Measurements from ENCODE around the gene SH2D5.

SH2D5 gene

GRCh38 chr1:20711285-20712214 lies 21.0 kb downstream of the SH2D5 start:
- peak; percentile 57 for DNase-seq

DNA sequence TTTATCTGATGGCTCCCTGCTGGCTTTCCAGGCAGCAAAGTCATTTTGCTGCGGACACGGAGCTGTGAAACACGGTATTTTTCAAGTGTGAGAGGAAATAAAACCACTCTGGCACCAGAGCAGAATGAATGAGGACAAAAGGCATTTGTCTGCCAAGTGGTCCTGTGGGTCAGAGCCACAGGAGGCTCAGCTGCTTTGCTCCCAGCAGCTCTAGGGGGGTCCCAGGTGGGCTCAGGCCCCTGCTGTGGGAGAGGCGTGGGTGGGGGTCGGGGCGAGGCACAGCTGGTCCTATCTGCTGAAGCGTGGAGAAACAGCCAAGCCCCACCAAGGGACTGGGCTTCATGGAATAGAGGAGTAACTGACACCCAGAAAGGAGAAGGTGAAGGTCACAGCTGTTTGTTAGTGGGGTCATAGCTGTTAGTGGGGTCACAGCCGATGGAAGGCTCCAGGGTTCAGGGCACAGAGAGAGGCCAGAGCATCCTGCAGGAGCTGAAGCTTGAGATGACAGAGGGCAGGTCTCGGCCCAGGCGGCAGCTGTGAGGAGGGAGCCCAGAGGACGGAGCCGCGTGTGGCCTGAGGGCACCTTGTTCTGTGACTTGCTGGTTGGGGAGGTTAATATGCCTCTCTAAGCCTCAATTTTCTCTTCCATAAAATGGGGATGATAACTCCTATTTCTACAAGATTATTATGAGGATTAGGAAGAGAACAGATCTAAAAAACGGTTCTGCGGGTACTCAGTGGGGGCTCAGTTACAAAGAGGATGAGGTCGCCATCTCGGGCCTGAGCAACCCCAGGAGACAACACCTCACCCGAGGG lies 21.8 kb downstream of the SH2D5 start:
- no peak for DNase-seq

- DNase-seq = no peak
Measured at GRCh38 chr1:20709868-20710267, 22.6 kb downstream of the SH2D5 start.

- DNase-seq = no peak
Measured at GRCh38 chr1:20708891-20709290, 23.6 kb downstream of the SH2D5 start.

DNA sequence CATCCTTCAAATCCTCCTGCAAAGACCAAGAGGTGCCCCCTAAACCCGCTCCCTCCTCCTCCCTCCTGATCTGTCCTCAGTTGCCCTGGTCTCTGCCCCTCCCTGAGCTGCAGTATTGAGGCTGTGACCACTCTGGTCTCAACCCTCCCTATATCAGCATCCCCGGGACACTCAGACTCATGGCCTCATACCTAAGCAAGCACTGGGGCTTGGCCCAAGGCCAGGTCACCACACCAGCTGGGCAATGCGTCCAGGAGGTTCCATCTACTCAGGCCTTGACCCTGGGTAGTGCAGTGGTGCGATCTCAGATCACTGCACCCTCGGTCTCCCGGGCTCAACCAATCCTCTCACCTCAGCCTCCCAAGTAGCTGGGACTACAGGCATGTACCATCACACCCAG lies 24.4 kb downstream of the SH2D5 start:
- DNase-seq = no peak

GRCh38 chr1:20706841-20707240 lies 25.7 kb downstream of the SH2D5 start:
- DNase-seq = no peak

GRCh38 chr1:20705203-20705755 lies 27.2 kb downstream of the SH2D5 start:
- DNase-seq = no peak

DNA sequence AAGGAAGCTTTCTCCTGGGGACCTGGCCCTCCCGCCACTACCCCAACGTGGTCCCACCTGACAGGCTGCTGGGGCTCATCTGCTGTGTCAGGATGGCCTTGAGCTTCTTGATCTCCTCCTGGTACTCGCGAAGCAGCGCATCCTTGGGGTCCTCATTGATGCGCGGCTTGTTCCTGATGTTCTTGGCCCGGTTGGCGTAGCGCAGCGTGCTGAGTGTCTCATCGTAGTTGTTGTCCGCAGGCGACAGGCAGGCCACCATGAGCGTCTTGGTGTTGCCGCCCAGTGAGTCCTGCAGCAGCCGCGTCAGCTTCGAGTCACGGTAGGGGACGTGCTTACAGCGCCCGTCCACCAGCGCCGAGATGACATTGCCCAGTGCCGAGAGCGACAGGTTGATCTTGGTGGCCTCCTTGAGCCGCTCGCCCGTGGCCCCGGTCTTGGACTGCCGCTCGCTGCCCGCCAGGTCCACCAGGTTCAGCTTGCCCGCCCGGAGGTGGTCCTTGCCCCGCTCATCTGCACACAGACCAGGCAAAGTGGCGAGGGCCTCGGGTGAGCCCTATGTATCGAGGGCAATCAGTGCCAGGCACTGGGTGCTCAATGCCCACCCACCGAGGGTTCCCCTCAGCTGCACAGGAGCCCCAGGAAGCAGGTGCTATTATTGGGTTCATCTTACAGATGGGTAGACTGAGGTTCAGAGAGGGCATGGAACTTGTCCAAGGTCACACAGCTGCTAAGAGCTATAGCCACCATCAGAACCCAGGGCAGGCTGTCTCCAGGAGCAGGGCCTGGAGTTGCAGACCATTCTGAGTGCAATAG lies 27.9 kb downstream of the SH2D5 start:
- no peak for DNase-seq

- DNase-seq = no peak
Measured at GRCh38 chr1:20703124-20703756, 29.3 kb downstream of the SH2D5 start.

- DNase-seq = no peak
Measured at GRCh38 chr1:20702416-20702815, 30.1 kb downstream of the SH2D5 start.

DNA sequence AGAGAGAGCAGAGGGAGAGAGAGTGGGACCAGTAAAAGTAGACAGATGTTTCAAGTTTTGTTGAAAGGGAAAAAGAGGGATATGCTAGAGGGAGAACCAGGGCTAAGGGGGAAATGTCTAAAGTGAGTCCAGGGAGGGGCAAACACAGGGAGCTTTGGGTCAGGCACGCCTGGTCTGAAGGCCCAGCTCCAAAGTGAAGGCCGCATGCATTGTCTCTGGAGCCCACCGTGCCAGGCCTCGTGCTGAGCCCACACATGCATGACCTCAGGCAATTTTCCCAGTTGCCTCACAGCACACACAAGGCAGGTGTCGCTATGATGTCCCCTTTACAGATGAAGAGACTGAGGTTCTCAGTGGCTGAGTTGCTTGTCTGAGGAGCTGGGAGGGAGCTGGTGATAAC lies 30.7 kb downstream of the SH2D5 start:
- no peak for DNase-seq

DNA sequence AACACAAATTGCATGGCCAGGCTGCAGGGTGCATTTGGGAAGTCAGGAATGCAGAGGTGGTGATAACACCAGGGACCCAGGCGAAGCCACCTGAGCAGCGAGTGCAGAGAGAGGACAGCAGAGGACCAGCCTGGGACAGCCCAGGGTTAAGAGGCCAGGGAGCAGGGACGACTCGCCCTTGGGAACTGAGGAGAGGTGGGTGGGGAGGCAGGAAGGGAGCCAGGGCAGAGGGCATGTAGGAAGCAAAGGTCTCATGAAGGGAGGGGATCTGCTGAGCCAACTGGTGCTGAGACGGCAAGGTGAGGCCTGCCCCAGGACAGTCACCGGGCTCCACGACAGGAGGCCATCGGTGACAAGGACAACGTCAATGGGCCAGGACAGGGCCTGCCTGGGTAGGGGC lies 31.1 kb downstream of the SH2D5 start:
- no peak for DNase-seq

DNA sequence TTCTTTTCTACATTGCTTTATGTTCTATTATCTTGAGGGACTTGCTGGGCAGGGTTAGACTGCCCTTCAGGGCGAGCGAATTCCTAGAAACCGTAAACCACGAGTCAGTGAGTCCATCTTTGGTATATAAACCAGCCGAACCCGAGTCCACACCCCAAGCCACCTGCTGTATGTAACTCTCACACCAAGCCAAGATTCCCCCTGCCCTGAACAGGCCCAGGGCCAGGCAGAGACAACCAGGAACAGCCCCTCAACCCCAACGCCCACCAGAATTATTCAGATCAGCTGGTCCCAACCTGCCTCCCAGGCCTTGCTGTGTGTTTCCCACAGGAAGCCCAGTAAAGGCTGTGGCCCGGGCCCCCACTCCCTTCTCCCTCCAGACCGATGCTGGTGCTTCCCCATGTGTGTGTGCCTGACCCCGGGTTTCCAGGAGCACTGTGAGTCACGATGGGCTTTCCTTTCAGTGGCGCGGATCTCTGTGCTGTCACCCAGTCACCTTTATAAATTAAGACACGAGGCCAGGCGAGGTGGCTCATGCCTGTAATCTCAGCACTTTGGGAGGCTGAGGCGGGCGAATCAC lies 31.8 kb downstream of the SH2D5 start:
- DNase-seq = no peak

DNA sequence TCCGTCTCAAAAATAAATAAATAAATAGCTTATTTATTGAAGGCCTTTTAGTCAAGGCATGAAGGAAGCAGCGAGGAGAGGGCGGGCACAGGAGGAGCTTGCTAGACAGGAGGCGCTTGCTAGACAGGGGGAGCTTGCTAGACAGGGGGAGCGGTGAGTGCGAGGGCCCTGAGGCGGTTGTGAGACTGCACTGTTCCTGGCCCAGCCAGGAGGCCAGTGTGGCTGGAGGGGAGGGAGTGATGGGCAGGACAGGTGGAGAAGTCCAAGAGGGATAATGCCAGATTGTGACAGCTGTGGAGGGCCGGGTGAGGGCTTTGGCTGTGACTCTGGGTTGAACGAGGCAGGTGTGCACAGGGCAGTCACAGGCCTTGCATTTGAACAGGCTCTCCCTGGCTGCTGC lies 32.9 kb downstream of the SH2D5 start:
- no peak for DNase-seq

- no peak for DNase-seq
Measured at GRCh38 chr1:20698195-20698910, 34.1 kb downstream of the SH2D5 start.

DNA sequence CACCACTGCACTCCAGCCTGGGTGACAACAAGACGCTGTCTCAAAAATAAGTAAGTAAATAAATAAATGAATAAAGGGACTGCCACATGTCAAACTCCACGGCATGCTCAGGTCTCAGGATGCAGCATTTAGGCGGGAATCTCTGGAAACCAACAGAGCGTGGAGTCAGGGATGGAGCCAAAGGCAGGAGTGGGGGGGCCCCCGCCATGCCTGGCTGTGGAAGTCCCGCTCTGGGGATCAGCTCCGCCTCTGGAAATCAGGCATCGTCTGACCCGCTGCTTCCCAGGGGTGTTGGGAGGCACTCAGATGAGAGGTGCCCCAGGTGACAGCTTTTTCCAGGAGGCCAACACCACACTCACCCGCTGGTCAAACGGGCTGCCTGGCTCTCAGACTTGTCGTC lies 34.9 kb downstream of the SH2D5 start:
- DNase-seq = no peak

GRCh38 chr1:20696397-20697333 lies 35.8 kb downstream of the SH2D5 start:
- peak; percentile 91 for DNase-seq

DNA sequence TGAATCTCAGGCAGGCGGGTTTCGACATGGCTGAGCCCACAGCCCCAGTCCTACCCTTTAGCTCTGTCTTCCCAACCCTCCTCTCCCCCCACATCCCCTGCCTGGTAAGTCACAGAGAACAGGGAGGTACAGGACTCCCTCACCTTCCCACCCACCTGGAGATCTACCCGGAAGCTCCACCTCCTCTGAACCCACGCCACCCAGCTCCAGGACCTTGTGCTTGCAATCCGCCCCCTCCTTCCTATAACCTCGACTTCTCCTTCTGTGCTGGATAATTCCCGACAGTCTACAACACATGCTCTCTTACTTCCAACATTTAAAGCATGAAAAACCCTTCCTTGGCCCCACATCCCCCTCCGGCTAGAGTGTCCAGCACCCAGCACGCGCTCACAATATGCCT lies 37.0 kb downstream of the SH2D5 start:
- no peak for DNase-seq

GRCh38 chr1:20693623-20694022 lies 38.9 kb downstream of the SH2D5 start:
- no peak for DNase-seq

DNA sequence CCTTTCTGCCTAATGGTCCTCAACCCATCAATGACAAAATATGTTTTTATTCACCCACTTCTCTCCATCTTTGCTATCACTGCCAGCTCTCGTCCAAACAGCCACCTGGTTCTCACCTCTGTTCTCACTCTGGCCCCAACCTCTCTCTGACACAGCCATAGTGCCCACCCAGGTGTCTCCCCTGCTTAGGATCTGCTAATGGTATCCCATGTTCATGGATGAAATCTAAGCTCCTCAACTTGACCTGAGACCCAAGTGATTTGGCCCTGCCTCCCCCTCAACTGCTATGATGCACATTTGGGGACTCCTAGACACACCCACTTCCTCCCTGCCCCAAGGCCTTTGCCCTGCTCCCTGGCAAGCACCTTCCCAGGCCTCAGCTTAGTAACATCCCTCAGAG lies 40.6 kb downstream of the SH2D5 start:
- no peak for DNase-seq
